GM18519 (cell line): Measurements from ENCODE around the gene TJAP1.
"Not testable (repeated sequence)": the region's sequence is repeated elsewhere in the genome, so short reads cannot be mapped to it uniquely, and the experiment has no call there.

Experiments
- ATAC-seq: cut with Tn5 transposase; IDR thresholded peaks from one replicate; pipeline ENCODE4 v1.9.1; 2021; ENCODE audit warnings: mild to moderate bottlenecking, moderate library complexity; ENCODE audit not compliant: unreplicated experiment, low FRiP score

Gene TJAP1

GRCh38 chr6:43476746-43477145, 624 bp upstream of the TJAP1 start:
- ATAC-seq: no peak

DNA sequence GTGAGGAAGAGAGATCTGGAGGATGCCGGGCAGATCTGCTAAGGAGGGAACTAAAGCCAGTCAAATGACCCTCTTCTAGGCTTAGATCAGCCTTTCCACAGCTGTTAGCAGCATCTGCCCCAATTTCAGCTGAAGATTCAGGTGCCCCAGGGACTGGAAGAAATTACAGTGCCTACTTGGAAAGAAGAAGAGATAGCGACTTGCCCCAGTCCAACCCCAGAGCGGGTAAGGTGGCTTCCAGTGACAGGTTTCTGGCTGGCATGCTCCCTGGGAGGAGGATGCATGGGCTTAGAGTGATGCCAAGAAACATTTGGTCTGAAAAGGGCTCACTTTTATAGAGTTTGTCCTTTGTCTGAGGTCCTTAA, 620 bp downstream of the TJAP1 start:
- ATAC-seq: no peak

DNA sequence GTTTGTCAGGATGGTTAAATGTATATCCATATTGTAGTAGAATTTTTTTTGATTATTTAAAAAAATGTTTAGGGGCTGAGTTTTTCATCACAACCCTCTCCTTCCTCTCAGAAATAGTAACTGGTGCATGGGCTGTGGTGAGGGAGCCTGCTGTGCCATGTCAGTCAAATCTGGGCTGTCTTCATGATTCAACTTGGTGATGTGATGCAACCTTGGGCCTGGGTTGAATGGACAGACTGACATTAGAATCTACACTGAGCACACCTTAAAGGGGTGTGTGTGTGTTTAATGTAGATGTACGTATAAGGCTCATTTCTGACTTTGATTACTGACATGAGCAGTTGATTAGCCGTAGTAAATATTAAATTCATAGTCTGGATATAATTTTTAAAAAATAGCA, 3.7 kb downstream of the TJAP1 start:
- ATAC-seq: no peak

DNA sequence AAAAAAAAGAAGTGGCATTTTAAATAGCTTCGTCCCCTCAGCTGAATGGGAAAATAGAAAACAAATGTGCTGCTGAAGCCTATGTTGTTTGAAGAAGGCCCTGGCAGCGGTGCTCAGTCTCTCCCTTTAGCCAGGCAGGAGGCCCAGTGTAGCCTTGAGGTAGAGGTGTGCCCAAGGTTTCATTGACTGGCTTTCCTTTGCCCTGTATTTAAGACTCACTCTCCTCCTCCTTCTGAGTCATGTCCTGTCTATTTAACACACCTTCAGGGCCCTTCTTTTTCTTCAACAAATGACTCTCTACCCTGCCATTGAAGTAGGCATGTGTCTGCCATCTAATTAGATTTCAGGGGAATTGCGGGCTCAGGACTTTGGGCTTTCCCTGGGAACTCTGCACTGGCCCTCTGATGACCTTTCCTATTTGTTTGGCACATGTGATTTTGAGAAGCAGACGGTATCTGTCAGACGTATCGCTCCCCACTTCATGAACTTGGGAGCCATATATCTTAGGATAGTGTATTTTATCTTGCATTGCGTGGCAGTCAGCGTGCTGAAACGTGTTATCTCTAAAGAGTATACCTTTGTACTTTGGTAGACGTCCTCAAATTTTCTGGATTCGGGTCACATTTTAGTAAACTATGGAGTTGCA, 4.3 kb downstream of the TJAP1 start:
- ATAC-seq: no peak

DNA sequence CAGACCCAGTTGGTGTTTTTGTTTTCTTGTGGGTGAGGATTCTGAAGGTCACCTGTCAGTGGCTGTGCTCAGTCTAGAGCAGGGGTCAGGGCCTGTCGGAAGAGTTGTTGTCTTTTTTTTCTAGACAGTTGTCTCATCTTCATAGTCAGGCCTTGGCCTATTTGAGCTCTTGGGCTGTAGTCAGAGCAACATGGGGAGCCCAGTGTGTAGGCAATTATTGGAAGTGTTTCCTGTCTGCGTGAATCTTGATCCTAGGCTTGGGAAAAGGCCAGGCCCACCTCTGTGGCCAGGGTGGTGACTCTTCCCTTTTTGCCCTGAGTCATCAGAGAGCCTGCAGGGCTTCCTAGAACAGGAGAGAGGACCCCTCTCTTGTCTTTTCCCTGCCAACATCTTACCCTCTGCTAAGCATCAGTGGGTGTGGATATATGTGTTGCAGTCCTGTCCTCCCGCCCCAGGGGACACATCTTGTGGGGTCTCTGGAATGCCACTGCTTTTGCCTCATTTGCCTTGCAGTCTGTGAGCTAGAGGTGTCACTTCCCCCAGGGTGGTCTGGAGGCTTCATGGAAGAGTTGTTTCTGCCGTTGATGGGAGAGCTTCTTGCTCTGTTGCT, 11.4 kb downstream of the TJAP1 start:
- no peak for ATAC-seq

DNA sequence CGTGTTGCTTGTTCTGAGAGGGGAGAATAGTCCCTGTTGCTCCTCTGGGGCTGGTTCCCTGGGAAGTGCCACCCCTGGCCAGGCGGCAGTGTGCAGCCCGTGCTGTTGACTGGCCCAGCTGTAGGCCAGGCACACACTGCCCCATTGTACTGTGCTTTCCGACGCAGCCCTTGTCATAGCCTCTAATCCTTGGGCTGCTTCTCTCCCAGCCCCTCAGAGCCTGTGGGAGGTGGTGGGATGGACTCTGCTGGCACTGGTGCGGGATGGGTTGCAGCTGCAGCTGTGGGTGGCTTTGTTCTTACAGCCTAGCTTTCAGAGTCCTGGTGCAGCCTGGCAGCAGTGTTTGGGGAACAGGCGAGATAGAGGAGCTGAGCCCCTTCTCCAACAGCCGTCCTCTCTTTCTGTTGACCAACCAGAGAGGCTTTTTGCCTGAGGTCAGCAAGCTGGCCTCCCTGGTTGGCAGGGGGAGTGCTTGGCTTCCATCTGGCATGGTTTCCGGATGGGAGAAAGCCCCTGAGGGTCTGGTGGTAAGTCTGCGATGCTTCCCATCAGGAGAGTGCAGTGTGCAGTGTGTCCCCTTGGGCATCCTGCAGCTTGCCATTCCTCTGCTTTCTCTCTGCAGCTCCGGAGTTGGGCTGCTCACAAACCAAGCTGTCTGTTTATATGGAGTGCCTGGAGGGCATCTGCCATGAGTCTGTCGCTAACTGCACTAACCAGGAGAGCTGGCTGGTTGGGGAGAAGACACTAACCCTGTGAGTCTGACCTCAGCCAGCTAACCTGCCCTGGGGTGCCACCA, 12.1 kb downstream of the TJAP1 start:
- no peak for ATAC-seq

DNA sequence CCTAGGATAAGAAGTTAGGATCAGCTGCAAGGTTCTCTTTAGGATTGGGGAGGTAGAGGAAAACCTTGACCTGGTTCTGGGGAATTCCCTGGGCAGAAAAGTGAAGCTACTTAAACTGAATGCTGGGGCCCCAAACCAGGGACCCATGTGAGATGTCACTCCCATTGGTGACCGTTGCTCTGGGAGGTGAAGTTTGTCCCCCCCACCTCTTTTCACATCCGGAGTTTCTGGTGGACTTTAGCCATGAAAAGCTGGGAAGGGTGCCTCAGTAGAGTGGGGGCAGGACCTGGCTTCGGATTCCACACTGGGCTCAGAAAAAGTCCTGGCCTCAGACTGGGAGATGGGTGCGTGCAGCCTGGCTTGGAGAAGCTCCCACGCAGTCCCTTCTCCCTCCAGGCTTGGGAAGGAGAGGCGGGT, 13.2 kb downstream of the TJAP1 start:
- ATAC-seq: no peak

DNA sequence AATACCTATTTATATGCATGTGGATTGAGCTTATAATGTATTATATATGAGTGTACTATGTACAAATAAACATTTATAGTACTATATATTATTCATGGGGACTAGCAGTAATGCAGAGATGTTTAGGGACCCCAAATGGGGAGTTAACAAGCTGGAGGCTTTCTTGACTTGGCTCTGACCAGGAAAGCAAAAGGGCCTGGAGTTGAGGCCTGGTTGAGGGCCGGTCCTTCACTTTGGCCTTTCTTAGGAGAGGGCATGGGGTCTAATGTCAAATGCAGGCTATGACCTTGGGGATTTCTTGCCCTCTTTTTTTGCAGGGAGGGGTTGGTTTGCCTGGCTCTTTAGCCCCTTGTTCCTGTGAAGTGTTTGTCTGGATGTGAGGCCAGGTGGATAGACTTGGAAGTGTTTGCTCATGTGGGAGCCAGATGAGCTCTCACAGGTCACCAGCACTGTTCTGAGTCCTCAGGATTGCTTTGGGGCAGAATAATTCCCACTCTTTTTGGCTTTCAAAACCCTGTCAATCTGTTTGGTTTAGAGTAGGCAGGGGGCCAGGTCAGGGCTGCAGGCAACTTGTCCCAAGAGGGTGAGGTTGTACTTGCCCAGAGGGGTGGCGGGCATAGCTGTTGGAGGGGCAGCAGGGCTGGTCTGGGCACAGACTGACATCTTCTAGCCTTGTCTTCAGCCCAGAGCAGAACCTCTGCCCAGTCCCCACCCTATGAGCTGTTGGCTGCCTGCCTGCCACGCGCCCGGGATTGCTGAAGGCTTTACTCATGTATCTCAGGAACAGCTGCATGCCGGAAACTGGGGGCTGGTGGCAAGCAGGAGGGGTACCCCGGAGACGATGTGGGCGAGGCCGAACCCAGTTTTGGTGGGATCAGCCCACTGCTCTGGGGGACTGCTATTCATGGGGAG, 14.6 kb downstream of the TJAP1 start:
- no peak for ATAC-seq

DNA sequence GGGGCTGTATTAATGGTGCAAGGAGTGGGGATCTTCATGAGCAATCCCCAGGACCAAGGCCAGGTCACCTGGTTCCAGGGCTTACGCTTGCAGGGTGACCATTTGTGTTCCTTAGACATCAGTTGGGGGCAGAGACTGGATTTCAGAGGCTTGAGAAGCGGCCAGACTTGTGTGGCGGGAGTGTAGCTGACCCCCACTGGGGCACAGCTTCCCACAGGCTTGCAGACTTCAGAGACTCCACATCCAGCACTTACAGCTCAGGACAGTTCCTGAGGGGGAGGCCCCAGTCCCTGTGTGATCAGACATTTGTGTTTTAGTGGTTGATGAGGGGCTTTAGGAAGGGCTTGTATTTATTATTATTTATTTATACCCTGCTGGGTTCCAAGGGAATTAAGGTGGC, 15.3 kb downstream of the TJAP1 start:
- no peak for ATAC-seq

- no peak for ATAC-seq
Observed at GRCh38 chr6:43493230-43493629, 15.9 kb downstream of the TJAP1 start.

DNA sequence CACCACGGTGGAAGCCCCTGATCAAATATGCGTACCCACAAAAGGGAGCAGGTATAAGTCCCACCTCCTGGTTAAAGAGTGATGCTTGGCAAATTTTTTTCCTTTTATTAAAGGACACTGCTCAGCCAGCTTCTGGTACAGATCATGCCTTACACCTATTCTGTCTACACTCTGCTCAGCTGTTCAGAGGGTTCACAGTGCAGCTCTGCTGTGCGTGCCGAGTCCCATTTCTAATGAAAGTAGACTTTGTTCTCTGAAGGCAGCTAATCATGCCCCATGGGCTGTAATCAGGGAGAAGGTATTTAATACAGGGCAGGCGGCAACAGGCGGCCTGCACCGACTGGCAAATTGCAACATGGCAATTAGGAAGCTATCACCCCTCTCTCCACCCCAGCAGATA, 16.5 kb downstream of the TJAP1 start:
- no peak for ATAC-seq

DNA sequence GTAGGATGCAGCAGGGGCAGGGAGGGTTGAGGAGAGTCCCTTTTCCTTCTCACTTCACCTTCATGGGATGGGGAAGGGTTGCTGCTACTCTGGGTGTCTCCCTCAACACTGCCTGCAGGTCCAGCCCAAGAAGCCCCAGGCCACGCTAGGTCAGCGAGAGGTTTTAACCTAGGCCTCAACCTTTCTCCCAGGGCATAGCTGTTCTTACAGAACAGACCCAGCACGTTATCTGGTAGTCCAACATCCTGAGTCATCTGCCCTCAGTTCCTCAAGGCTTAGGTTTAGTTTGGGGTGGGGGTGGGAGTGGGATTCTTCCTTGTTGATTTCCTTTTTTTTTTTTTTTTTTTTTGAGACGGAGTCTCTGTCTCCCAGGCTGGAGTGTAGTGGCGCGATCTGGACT, 17.0 kb downstream of the TJAP1 start:
- ATAC-seq: no peak

DNA sequence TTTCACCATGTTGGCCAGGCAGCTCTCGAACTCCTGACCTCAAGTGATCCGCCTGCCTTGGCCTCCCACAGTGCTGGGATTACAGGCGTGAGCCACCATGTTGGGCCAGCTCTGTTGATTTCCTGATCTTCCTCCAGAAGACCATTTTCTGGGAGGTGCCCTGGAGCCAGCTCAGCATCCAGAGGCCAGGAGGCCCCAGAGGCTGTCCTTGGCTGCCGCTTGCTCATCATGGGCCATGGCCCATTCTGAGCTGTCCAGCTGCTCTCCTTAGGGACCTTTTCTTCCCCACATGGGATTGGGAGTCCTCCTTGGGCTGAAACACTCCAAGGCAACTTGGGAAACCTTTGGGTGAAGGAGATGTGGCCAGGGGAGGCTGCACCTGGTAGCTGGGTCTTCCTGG, 17.4 kb downstream of the TJAP1 start:
- no peak for ATAC-seq

- no peak for ATAC-seq
Observed at GRCh38 chr6:43495409-43495941, 18.1 kb downstream of the TJAP1 start.

- no peak for ATAC-seq
Observed at GRCh38 chr6:43496370-43497128, 19.2 kb downstream of the TJAP1 start.

DNA sequence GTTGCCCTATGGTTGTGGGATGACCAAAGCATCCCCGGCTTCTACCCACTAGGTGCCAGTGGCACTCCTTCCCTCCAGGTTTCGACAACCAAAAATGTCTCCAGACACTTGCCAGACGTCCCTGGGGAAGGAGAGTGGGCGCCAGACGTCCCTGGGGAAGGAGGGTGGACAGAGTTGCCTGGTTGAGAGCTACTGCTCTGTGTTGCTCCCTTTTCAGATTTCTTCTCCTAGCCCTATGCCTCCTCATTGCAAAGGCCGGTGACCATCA, 19.7 kb downstream of the TJAP1 start:
- ATAC-seq: no peak

DNA sequence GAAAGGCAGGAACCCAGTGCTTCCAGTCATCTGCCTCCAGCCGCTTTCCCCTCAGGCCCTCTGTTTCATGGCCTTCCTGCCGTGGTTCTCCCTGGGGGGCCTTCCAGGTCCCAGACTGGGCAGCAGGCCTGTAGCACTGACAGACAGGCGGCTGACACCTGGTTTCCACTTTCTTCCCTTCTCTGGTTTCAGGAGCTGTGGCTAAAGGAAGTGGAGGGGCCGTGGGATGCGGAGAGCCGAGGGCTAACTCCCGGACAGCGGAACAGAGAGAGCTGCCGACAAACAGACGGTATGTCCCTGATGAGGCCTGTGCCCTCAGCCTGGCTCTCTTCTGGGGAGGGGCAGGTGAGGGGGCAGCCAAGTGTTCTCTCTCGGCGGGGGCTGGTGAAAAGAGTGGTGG, 20.3 kb downstream of the TJAP1 start:
- ATAC-seq: no peak

- not testable (repeated sequence) for ATAC-seq
Observed at GRCh38 chr6:43498291-43498690, 20.9 kb downstream of the TJAP1 start.

DNA sequence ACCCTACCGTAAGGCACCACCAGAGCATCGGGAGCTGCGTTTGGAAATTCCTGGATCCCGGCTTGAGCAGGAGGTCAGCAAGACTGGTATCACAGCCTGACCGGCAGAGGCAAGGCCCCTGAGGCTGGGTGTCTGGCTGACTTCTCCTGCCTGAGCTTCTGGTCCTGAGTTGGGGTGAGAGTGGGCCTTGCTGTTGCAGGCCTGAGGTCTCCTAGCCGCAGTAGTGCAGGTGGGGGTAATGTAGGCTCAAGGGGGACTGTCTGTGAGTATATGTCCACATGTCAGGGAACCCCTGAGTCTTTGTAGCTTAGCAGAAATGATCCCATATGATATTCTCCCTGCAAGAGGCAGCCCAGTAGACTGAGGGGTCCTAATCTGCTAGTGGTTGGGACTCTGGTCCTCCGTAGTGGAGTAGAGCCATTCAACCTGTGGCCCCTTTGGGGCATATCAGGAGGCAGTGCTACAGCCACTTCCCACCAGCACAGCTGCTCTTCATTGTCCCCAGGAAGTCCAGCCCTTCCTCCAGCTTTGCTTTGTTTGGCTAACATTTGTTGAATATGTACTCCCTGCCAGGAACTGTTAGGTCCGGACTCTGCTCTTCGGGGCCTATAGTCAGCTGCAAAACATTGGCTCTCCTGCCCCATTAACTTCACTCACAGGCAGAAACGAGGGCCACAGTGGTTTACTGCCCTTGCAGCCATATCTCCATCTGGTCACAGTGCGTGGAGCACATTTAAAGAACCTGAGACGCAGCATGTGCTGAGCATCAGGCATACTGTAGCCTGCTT, 21.9 kb downstream of the TJAP1 start:
- no peak for ATAC-seq
